Breast epithelium (tissue), 4 donors: ENCODE measurements around the gene PIGK. TPM values are rescaled to one million over a fixed set of nuclear protein-coding genes. Genes with fewer than 3 reads are reported as not detected.

ENCODE experiments used
- DNase-seq, 2 donors: peaks; one replicate each; pipeline ENCODE4 v3.0.0-alpha.2; 2019; ENCODE audit warnings: low spot score in 2 of 2
- H3K27ac ChIP-seq, 2 donors: fragments of 200-600 bp; sonication (generic) in 1 of 2; one replicate each; pipeline ENCODE4 v1.5.1; 2016 to 2019; ENCODE audit warnings: mild to moderate bottlenecking in 1 of 2
- H3K27me3 ChIP-seq, 2 donors: fragments of 200-600 bp; sonication (generic) in 1 of 2; one replicate each; pipeline versions ENCODE4 v1.5.1 to v1.6.0; 2017 to 2019; ENCODE audit warnings: control low read depth in 1 of 2, mild to moderate bottlenecking in 1 of 2
- H3K36me3 ChIP-seq: fragments of 200-600 bp; one replicate; pipeline ENCODE4 v1.5.1; 2019
- H3K4me1 ChIP-seq, 2 donors: fragments of 200-600 bp; sonication (generic); one replicate each; pipeline ENCODE4 v1.5.1; 2016 to 2019; ENCODE audit warnings: control low read depth in 1 of 2
- H3K4me3 ChIP-seq, 3 donors: fragments of 200-600 bp; sonication (generic); 1 replicate in 2 of 3; 2 replicates in 1 of 3; pipeline ENCODE4 v1.5.1; 2016 to 2019; ENCODE audit warnings: mild to moderate bottlenecking in 3 of 3, moderate library complexity in 2 of 3
- H3K9me3 ChIP-seq, 2 donors: fragments of 200-600 bp; sonication (generic) in 1 of 2; one replicate each; pipeline ENCODE4 v1.5.1; 2016 to 2019; ENCODE audit warnings: control low read depth in 1 of 2
- POLR2A ChIP-seq: fragments of 450-650 bp; IDR thresholded peaks from one replicate; pipeline ENCODE4 v1.6.1; 2016; ENCODE audit warnings: antibody characterized with exemption, mild to moderate bottlenecking, moderate library complexity
- POLR2AphosphoS5 ChIP-seq, 3 donors: sonication (generic); formaldehyde crosslinking; IDR thresholded peaks; one replicate each; pipeline ENCODE4 v1.6.1; 2017; ENCODE audit warnings: antibody characterized with exemption in 3 of 3
- intact Hi-C: fragments of 100-400 bp; cut with DNase I; formaldehyde crosslinking; loops from one replicate; pipeline ENCODE4 v1.15.1; 2023; ENCODE audit warnings: low total_unique reads
- total RNA-seq, 3 donors: library from RNA; depleted of rRNA; stranded (reverse); fragments of >200 nt; gene quantifications; one replicate each; pipeline ENCODE4 v1.1.0, GENCODE V29; 2016
- TF ChIP-seq, protein P1 (sequence below), 3 donors: fragments of 450-650 bp; IDR thresholded peaks; one replicate each; pipeline ENCODE4 v1.5.1; 2016 to 2017; ENCODE audit warnings: antibody characterized with exemption in 3 of 3, mild to moderate bottlenecking in 3 of 3, moderate library complexity in 3 of 3

The PIGK gene
- total RNA-seq, 3 donors from 2014 or later, result 18.9 to 35.6 (median 22.6) TPM

DNA sequence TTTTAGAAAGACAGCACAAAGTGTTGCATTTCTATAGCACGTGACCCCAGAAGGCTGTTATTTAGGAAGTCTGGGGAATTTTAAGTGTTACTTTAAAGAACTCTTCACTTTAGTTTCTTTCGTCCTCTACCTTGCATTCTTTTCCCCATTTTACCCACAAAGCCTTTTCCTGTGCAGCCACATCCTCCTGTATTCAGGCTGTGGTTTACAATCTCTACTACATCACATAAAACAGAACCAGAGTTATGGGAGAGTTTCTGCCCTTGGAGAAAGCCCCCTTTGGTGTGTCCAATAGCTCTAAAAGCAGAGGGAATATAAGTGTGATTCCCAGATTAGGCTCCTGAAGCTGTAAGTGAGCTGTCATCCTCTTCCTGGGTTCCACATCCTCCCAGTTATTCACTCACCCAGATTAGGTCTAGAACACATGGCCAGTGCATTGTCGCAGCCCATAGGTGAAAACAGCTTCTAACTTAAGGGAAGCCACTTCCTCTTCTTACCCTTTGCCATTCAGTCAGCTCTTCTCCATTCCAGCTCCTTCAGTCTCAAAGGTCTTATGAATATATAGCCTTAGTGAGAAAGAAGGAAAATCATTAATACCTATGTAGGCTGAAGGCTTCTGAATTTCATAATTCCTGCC lies 171.1 kb downstream of the PIGK start:
- Histone ChIP-seq H3K4me1 (no peaks in the 10 kb centered on the region), H3K4me3 (no peak overlapping the region), H3K27ac (no peak overlapping the region), H3K36me3 (no peaks in the 10 kb centered on the region), H3K27me3 (no peaks in the 10 kb centered on the region), H3K9me3 (no peaks in the 10 kb centered on the region)
- TF ChIP-seq, protein P1, sequence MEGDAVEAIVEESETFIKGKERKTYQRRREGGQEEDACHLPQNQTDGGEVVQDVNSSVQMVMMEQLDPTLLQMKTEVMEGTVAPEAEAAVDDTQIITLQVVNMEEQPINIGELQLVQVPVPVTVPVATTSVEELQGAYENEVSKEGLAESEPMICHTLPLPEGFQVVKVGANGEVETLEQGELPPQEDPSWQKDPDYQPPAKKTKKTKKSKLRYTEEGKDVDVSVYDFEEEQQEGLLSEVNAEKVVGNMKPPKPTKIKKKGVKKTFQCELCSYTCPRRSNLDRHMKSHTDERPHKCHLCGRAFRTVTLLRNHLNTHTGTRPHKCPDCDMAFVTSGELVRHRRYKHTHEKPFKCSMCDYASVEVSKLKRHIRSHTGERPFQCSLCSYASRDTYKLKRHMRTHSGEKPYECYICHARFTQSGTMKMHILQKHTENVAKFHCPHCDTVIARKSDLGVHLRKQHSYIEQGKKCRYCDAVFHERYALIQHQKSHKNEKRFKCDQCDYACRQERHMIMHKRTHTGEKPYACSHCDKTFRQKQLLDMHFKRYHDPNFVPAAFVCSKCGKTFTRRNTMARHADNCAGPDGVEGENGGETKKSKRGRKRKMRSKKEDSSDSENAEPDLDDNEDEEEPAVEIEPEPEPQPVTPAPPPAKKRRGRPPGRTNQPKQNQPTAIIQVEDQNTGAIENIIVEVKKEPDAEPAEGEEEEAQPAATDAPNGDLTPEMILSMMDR (IDR thresholded peaks at IDR 0.05), result no peak
- TF ChIP-seq POLR2AphosphoS5 (IDR thresholded peaks at IDR 0.05) (no peak), POLR2A (no peak)
- intact Hi-C loops, result no loop called here
- no peak for DNase-seq

DNA sequence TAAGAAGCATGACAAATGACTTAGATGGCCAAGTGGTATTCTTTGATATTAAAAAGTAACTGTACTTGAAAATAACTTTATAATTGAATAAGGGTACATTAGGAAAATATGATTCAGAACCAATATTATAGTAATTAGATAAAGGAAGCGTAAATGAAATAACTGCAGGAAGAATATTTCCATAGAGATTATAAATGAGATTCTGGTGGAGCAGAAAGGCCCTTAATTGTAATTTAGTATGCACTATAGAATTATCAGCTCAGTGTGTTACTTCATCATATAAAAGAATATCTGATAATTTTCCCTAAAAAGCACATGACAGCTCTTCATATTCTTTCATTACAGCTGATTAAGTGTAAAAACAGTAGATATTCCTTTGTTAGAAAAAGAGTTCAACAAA lies 171.7 kb downstream of the PIGK start:
- intact Hi-C loops, result no loop called here
- no peak overlapping the region for H3K27ac ChIP-seq
- no peak overlapping the region for H3K4me3 ChIP-seq
- no peak for DNase-seq
- no peaks in the 10 kb centered on the region for H3K36me3 ChIP-seq
- TF ChIP-seq POLR2A (no peak), POLR2AphosphoS5 (IDR thresholded peaks at IDR 0.05) (no peak)
- TF ChIP-seq, protein P1 (IDR thresholded peaks at IDR 0.05), result no peak
- H3K9me3 ChIP-seq, result no peaks in the 10 kb centered on the region
- no peaks in the 10 kb centered on the region for H3K27me3 ChIP-seq
- H3K4me1 ChIP-seq, result no peaks in the 10 kb centered on the region

DNA sequence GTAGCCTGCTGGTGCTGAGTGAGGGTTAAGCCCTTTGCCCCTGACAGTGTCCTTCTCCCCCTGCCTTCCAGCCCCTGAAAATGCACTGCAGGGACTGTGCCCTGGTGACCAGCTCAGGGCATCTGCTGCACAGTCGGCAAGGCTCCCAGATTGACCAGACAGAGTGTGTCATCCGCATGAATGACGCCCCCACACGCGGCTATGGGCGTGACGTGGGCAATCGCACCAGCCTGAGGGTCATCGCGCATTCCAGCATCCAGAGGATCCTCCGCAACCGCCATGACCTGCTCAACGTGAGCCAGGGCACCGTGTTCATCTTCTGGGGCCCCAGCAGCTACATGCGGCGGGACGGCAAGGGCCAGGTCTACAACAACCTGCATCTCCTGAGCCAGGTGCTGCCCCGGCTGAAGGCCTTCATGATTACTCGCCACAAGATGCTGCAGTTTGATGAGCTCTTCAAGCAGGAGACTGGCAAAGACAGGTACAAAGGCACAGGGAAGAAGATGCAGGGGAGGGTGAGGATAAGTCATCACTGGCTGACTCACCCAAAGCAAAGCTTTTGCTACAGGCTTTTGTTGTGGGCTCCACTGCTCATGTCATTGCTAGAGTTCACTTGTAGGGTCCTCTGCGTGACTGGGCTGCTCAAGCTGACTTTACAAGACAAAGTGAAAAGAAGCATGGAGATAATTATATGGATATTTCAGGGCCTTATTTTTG lies 174.9 kb downstream of the PIGK start:
- Histone ChIP-seq H3K36me3 (no peaks in the 10 kb centered on the region), H3K27ac (no peak overlapping the region), H3K4me1 (no peaks in the 10 kb centered on the region), H3K4me3 (no peak overlapping the region), H3K9me3 (no peaks in the 10 kb centered on the region), H3K27me3 (no peaks in the 10 kb centered on the region)
- intact Hi-C loops, result no loop called here
- TF ChIP-seq POLR2A, result no peak
- TF ChIP-seq, protein P1 (IDR thresholded peaks at IDR 0.05), result no peak
- no peak for TF ChIP-seq POLR2AphosphoS5 (IDR thresholded peaks at IDR 0.05)
- DNase-seq, result no peak

DNA sequence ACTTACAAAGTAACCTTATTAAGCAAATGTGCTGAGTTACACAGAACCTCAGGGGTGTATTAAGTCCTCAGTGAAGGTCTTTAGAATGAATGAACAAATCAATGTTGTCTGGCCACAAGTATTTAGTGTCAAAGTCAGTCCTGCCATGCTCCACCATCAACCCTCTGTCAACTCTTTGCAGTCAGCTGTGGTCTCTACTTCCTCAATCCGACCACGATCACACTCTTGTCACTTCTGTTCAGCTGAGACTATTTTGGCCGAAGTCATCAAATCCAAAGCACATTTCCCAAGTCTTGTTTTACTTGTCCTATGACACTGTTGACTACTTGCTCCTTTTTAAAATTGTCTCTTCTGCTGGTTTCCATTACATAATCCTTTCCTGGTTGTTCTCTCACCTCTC lies 178.4 kb downstream of the PIGK start:
- Histone ChIP-seq H3K36me3 (no peaks in the 10 kb centered on the region), H3K27me3 (no peaks in the 10 kb centered on the region), H3K9me3 (no peaks in the 10 kb centered on the region), H3K4me3 (no peak overlapping the region), H3K4me1 (no peaks in the 10 kb centered on the region), H3K27ac (no peak overlapping the region)
- intact Hi-C loops, result no loop called here
- TF ChIP-seq, protein P1 (IDR thresholded peaks at IDR 0.05), result no peak
- TF ChIP-seq POLR2A (no peak), POLR2AphosphoS5 (IDR thresholded peaks at IDR 0.05) (no peak)
- no peak for DNase-seq

DNA sequence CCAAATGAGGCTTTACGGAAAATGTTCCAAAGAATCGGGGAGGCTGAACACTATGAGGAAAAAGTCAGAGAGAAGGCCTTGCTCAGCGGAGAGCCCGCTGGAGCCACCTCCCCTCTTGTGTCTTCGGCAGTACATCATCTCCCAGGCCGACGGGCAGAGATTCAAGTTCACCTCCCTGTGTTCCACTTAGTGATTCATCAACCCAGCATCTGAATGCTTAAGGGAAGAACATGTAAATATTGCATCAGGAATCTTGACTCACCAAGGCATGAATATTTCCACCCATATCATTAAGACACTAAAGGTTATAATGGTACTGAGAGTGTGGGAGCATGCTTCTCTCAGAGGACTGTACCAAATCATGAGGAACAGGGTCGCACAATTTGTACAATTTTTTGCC lies 179.5 kb downstream of the PIGK start:
- Histone ChIP-seq H3K9me3 (no peaks in the 10 kb centered on the region), H3K4me1 (no peaks in the 10 kb centered on the region), H3K27ac (no peak overlapping the region), H3K4me3 (no peak overlapping the region), H3K36me3 (no peaks in the 10 kb centered on the region), H3K27me3 (no peaks in the 10 kb centered on the region)
- intact Hi-C loops, result no loop called here
- TF ChIP-seq POLR2AphosphoS5 (IDR thresholded peaks at IDR 0.05) (no peak), POLR2A (no peak)
- TF ChIP-seq, protein P1 (IDR thresholded peaks at IDR 0.05), result no peak
- DNase-seq, result peak in 1 of 2 donors; percentile 23
